HG02970 (cell line): Measurements from ENCODE around the gene TRIM43B.
"Not testable (repeated sequence)": the region's sequence is repeated elsewhere in the genome, so short reads cannot be mapped to it uniquely, and the experiment has no call there.

Source experiments
- ATAC-seq: cut with Tn5 transposase; IDR thresholded peaks from one replicate; pipeline ENCODE4 v1.9.1; 2021; ENCODE audit warnings: mild to moderate bottlenecking, moderate library complexity, moderate number of reproducible peaks; ENCODE audit not compliant: unreplicated experiment, low FRiP score

TRIM43B gene

GRCh38 chr2:95484654-95485053, at the start of gene TRIM43B:
TRIM43B (minus strand) TSS chr2:95484754; CDS start chr2:95482714, 2,040 bp downstream.
- not testable (repeated sequence) for ATAC-seq

GRCh38 chr2:95531254-95531771, 46.8 kb upstream of the TRIM43B start:
- ATAC-seq: no peak

GRCh38 chr2:95530734-95531133, 46.2 kb upstream of the TRIM43B start:
- ATAC-seq: no peak

- ATAC-seq: no peak
Observed at GRCh38 chr2:95526360-95527341, 42.1 kb upstream of the TRIM43B start.

GRCh38 chr2:95525294-95526035, 40.9 kb upstream of the TRIM43B start:
- no peak for ATAC-seq

GRCh38 chr2:95524195-95524594, 39.6 kb upstream of the TRIM43B start:
- ATAC-seq: no peak

GRCh38 chr2:95514718-95515117, 30.2 kb upstream of the TRIM43B start:
- ATAC-seq: no peak

GRCh38 chr2:95514226-95514625, 29.7 kb upstream of the TRIM43B start:
- not testable (repeated sequence) for ATAC-seq

GRCh38 chr2:95509408-95509807, 24.9 kb upstream of the TRIM43B start:
- no peak for ATAC-seq

GRCh38 chr2:95505222-95505621, 20.7 kb upstream of the TRIM43B start:
- no peak for ATAC-seq

- ATAC-seq: no peak
Observed at GRCh38 chr2:95500854-95501253, 16.3 kb upstream of the TRIM43B start.

GRCh38 chr2:95492076-95492475, 7.5 kb upstream of the TRIM43B start:
- ATAC-seq: not testable (repeated sequence)

- ATAC-seq: not testable (repeated sequence)
Observed at GRCh38 chr2:95475025-95475424, 9.5 kb downstream of the TRIM43B start.

- not testable (repeated sequence) for ATAC-seq
Observed at GRCh38 chr2:95467984-95468383, 16.6 kb downstream of the TRIM43B start.

GRCh38 chr2:95466572-95466971, 18.0 kb downstream of the TRIM43B start:
- not testable (repeated sequence) for ATAC-seq

- not testable (repeated sequence) for ATAC-seq
Observed at GRCh38 chr2:95463292-95463691, 21.3 kb downstream of the TRIM43B start.

- not testable (repeated sequence) for ATAC-seq
Observed at GRCh38 chr2:95445317-95445716, 39.2 kb downstream of the TRIM43B start.

GRCh38 chr2:95442474-95443099, 42.0 kb downstream of the TRIM43B start:
- not testable (repeated sequence) for ATAC-seq

- not testable (repeated sequence) for ATAC-seq
Observed at GRCh38 chr2:95435872-95436209, 48.7 kb downstream of the TRIM43B start.

- ATAC-seq: not testable (repeated sequence)
Observed at GRCh38 chr2:95435162-95435871, 49.2 kb downstream of the TRIM43B start.
